HepG2 (cell line): ENCODE measurements around the gene CKAP2L. TPM values are rescaled to one million over a fixed set of nuclear protein-coding genes. Genes with fewer than 3 reads are reported as not detected.

Source experiments
- ATAC-seq: fragments of 200-7000 bp; cut with Tn5 transposase; 3 replicates; pipeline ENCODE4 v1.9.1; 2020; ENCODE audit warnings: mild to moderate bottlenecking, moderate library complexity
- BruUV-seq: library from RNA; stranded (reverse); fragments of 400-500 nt; replicated peaks from 2 replicates; lab custom pipeline; 2021; lab: Mats Ljungman, UMichigan
- CTCF ChIA-PET: fragments of 300-600 bp; formaldehyde crosslinking; extraction: SDS; loops from one replicate; lab custom pipeline; 2021; ENCODE audit warnings: low total read pairs, inconsistent platforms, low intra/inter-chr PET ratio; lab: Yijun Ruan, JAX
- POLR2A ChIA-PET: fragments of 350-600 bp; sonication (Branson Sonifier 250); formaldehyde crosslinking; loops from one replicate; lab custom pipeline; 2020; ENCODE audit warnings: antibody characterized with exemption, inconsistent platforms; lab: Yijun Ruan, JAX
- DNase-seq: peaks from one replicate; pipeline ENCODE4 v3.0.0-alpha.2; 2015; ENCODE audit warnings: low spot score
- FAIRE-seq: peaks from 3 replicates; lab custom pipeline; 2011; peaks lifted over from hg19 to GRCh38; lab: Jason Lieb, UNC
- H2AFZ ChIP-seq: one replicate; pipeline ENCODE4 v1.6.1; 2011; ENCODE audit warnings: low read length, inconsistent platforms
- H3K27ac ChIP-seq: fragments of 300-600 bp; 3 replicates; pipeline ENCODE4 v1.8.0; 2011; ENCODE audit warnings: mixed run types, mild to moderate bottlenecking, mixed read lengths, low read length, inconsistent platforms; ENCODE audit not compliant: insufficient read depth; ENCODE audit errors: extremely low read length
- H3K27me3 ChIP-seq, 2 experiments: fragments of 200-600 bp in 1 of 2; 2 replicates in 1 of 2; 3 replicates in 1 of 2; pipeline versions ENCODE4 v1.6.0 to v1.8.0; 2011; ENCODE audit warnings: low read length in 2 of 2, mild to moderate bottlenecking in 2 of 2, moderate library complexity in 2 of 2, inconsistent platforms in 1 of 2; ENCODE audit not compliant: insufficient read depth in 2 of 2, control insufficient read depth in 1 of 2
- H3K36me3 ChIP-seq, 2 experiments: fragments of 200-600 bp in 1 of 2; replicated peaks in 1 of 2; 2 replicates in 1 of 2; 3 replicates in 1 of 2; pipeline versions ENCODE4 v1.5.1 to v1.8.0; 2011; ENCODE audit warnings: low read length in 2 of 2, inconsistent platforms in 1 of 2; ENCODE audit not compliant: insufficient read depth in 2 of 2, control insufficient read depth in 1 of 2
- H3K4me1 ChIP-seq: 2 replicates; pipeline ENCODE4 v1.5.1; 2012; ENCODE audit warnings: low read length, inconsistent platforms; ENCODE audit not compliant: insufficient read depth
- H3K4me2 ChIP-seq: 2 replicates; pipeline ENCODE4 v1.6.0; 2011; ENCODE audit warnings: low read depth, low read length, inconsistent platforms
- H3K4me3 ChIP-seq, 3 experiments: fragments of 200-600 bp in 1 of 3; sonication (generic), shearing (Covaris generic) in 1 of 3; replicated peaks in 1 of 3; 2 replicates each; pipeline ENCODE4 v1.5.1; 2011 to 2016; ENCODE audit warnings: low read length in 3 of 3, inconsistent platforms in 2 of 3, low read depth in 2 of 3, mild to moderate bottlenecking in 2 of 3, control low read depth in 1 of 3, mixed read lengths in 1 of 3; ENCODE audit not compliant: insufficient read depth in 1 of 3
- H3K79me2 ChIP-seq: one replicate; pipeline ENCODE4 v1.6.1; 2011; ENCODE audit warnings: low read length, inconsistent platforms; ENCODE audit not compliant: insufficient read depth
- H3K9ac ChIP-seq: 2 replicates; pipeline ENCODE4 v1.6.0; 2011; ENCODE audit warnings: mild to moderate bottlenecking, low read depth, low read length, inconsistent platforms; ENCODE audit not compliant: insufficient read depth
- H3K9me3 ChIP-seq: 2 replicates; pipeline ENCODE4 v1.5.1; 2012; ENCODE audit warnings: mild to moderate bottlenecking, low read length
- H4K20me1 ChIP-seq: 2 replicates; pipeline ENCODE4 v1.6.0; 2011; ENCODE audit warnings: inconsistent platforms, mild to moderate bottlenecking, low read length, moderate library complexity; ENCODE audit not compliant: insufficient read depth
- DZIP1 ChIP-seq: sonication (generic); formaldehyde crosslinking; IDR thresholded peaks from 2 replicates; pipeline ENCODE4 v1.5.0; 2020; ENCODE audit warnings: mild to moderate bottlenecking, missing genetic modification reagents
- HNRNPL ChIP-seq: fragments of 200-400 bp; formaldehyde crosslinking; IDR thresholded peaks from 2 replicates; pipeline ENCODE4 v1.6.1; 2017; ENCODE audit warnings: mild to moderate bottlenecking, low read depth, low read length
- ZBTB14 ChIP-seq: sonication (generic); formaldehyde crosslinking; IDR thresholded peaks from 2 replicates; pipeline ENCODE4 v1.4.0; 2020; ENCODE audit warnings: missing genetic modification reagents
- ZBTB46 ChIP-seq: sonication (generic); formaldehyde crosslinking; IDR thresholded peaks from 2 replicates; pipeline ENCODE4 v1.4.0; 2020; ENCODE audit warnings: mild to moderate bottlenecking, missing genetic modification reagents, borderline replicate concordance
- ZFP82 ChIP-seq: sonication (generic); formaldehyde crosslinking; IDR thresholded peaks from 2 replicates; pipeline ENCODE4 v1.5.1; 2020; ENCODE audit warnings: mild to moderate bottlenecking, missing genetic modification reagents, borderline replicate concordance
- WGBS: methylation state at CpG from one replicate; pipeline ENCODE4 v1.1.6; 2017; ENCODE audit warnings: low lambda C conversion rate; 5-methylcytosine and 5-hydroxymethylcytosine counted together
- in situ Hi-C: cut with HindIII; loops from 2 replicates; pipeline ENCODE4 v1.10.0; 2017; ENCODE audit warnings: low pct_unique_long_range_greater_than_20kb; ENCODE audit not compliant: extremely low pct_ligation_motif_present
- intact Hi-C: fragments of 100-400 bp; cut with micrococcal nuclease; formaldehyde crosslinking; loops from one replicate; pipeline ENCODE4 v1.10.0; 2022; ENCODE audit not compliant: unreplicated experiment
- polyA plus RNA-seq, 8 experiments: library from polyadenylated mRNA; depleted of rRNA in 3 of 8; stranded (reverse) in 7 of 8; unstranded in 1 of 8; fragments of >200 nt; fragmentation: Illumina TruSeq in 4 of 8; extraction: Trizol in 4 of 8; gene quantifications; 2 replicates each; pipeline versions ENCODE4 v1.2.1 to v1.2.3, GENCODE V29; 2011 to 2016; ENCODE audit warnings: low read depth in 4 of 8, missing spikeins in 1 of 8, mixed read lengths in 1 of 8; ENCODE audit not compliant: insufficient read depth in 1 of 8
- total RNA-seq, 5 experiments: library from RNA; depleted of rRNA; stranded (reverse); fragments of >200 nt; fragmentation: Illumina TruSeq; extraction: Trizol; gene quantifications; 2 replicates each; pipeline ENCODE4 v1.2.3, GENCODE V29; 2016; ENCODE audit warnings: low read depth in 1 of 5

CKAP2L gene
- total and polyA plus RNA-seq, 2 of the 13 experiments (the other 11 are each of a cell fraction or from before 2014, with no cell fraction given), result 7.1 to 9.5 TPM

GRCh38 chr2:112706170-112706664 lies 58.2 kb downstream of the CKAP2L start:
- no peak overlapping the region for H3K9ac ChIP-seq
- BruUV-seq, result no TSS peak
- H4K20me1 ChIP-seq, result no peaks in the 10 kb centered on the region
- no peaks in the 10 kb centered on the region for H3K4me1 ChIP-seq
- H3K9me3 ChIP-seq, result no peaks in the 10 kb centered on the region
- H3K27ac ChIP-seq, result no peak overlapping the region
- ChIA-PET CTCF (no interaction called here), POLR2A (no interaction called here)
- 15% methylated on average over 5 of the region's 5 CpGs for WGBS
- ATAC-seq (peak; percentile 29; the same call in 1 of the 3 replicates), DNase-seq (no peak), FAIRE-seq (no peak)
- no peaks in the 10 kb centered on the region for H3K36me3 ChIP-seq
- intact Hi-C loops (no loop called here), in situ Hi-C loops (no loop called here)
- no peak overlapping the region for H3K4me2 ChIP-seq
- H3K79me2 ChIP-seq, result no peaks in the 10 kb centered on the region
- H2AFZ ChIP-seq, result no peak overlapping the region
- H3K27me3 ChIP-seq, result peaks cover 2 to 26% of the 10 kb centered on the region in 2 experiments; a peak in 4 of 5 replicates
- TF ChIP-seq ZBTB14 (CRISPR knock-in tag) (no peak), ZFP82 (CRISPR knock-in tag) (no peak), ZBTB46 (CRISPR knock-in tag) (no peak), HNRNPL (no peak), DZIP1 (CRISPR knock-in tag) (no peak)
- H3K4me3 ChIP-seq, result no peak overlapping the region
